HCT116 (cell line): ENCODE measurements around the gene KATNAL2.

ENCODE experiments used
- JUND ChIP-seq: IDR thresholded peaks from 2 replicates; pipeline ENCODE4 v1.6.1; 2012
- POLR2A ChIP-seq: IDR thresholded peaks from 2 replicates; pipeline ENCODE4 v1.7.0; 2011; ENCODE audit warnings: borderline replicate concordance; ENCODE audit not compliant: insufficient read depth, insufficient read length; ENCODE audit errors: extremely low read depth
- POLR2AphosphoS5 ChIP-seq: IDR thresholded peaks from 2 replicates; pipeline ENCODE4 v1.6.1; 2011; ENCODE audit warnings: mild to moderate bottlenecking, low read depth, low read length, moderate library complexity
- RAD21 ChIP-seq: IDR thresholded peaks from 2 replicates; pipeline ENCODE4 v1.6.1; 2012; ENCODE audit warnings: low read depth, mild to moderate bottlenecking
- SP1 ChIP-seq: IDR thresholded peaks from 2 replicates; pipeline ENCODE4 v1.6.1; 2012; ENCODE audit warnings: low read depth
- TCF7L2 ChIP-seq: IDR thresholded peaks from 2 replicates; pipeline ENCODE4 v1.7.0; 2011; ENCODE audit warnings: borderline replicate concordance, inconsistent platforms; ENCODE audit not compliant: insufficient read depth, insufficient read length; ENCODE audit errors: extremely low read depth
- YY1 ChIP-seq: IDR thresholded peaks from 2 replicates; pipeline ENCODE4 v1.6.1; 2011; ENCODE audit warnings: low read length, low read depth, moderate library complexity, mild to moderate bottlenecking; ENCODE audit not compliant: insufficient replicate concordance; ENCODE audit errors: extremely low read depth
- TF ChIP-seq, protein P1 (sequence below): IDR thresholded peaks from 2 replicates; pipeline ENCODE4 v1.6.1; 2012
- TF ChIP-seq, protein P2 (sequence below), 3 experiments: fragments of 200-600 bp in 1 of 3; sonication (generic) in 1 of 3; IDR thresholded peaks in 2 of 3; conservative IDR thresholded peaks in 1 of 3; 2 replicates each; pipeline ENCODE4 v1.5.1; 2012 to 2017; ENCODE audit warnings: low read depth in 2 of 3, low read length in 2 of 3, antibody characterized with exemption in 1 of 3, borderline replicate concordance in 1 of 3, control low read depth in 1 of 3, mild to moderate bottlenecking in 1 of 3, mixed read lengths in 1 of 3, mixed run types in 1 of 3, moderate library complexity in 1 of 3; ENCODE audit not compliant: insufficient read depth in 1 of 3

DNA sequence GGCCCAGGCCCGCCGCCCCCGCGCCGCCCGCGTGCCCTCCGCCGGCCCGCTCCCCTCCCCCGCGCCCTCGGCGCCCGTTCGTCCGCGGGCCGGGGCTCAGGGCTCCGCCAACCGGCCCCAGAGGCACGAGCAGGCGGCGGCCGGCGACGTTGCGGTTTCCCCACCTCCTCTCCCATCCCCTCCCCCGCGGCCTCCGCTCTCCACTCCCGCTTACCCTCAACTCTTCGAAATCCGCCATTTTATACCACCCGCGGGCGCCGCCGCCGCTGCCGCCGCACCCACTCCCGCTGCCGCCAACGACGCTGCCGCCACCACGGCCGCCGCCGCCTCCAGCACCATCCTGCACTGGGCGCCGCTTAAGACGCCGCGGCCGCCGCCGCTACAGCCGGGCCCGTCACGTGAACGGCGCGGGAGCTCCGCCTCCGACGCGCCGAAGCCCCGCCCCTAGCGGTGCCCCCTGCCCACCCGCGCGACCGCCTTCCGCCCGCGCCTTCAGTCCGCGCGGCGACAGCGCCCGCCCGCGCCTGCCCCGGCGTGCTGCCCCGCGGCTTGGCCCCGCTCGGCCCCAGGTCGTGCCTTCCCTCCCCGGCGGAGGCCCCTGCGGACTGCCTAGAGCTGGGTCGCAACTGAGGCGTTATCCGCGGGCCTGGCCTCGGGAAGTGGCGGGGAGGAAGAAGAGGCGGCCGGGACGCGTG lies at the start of gene KATNAL2, which contains the start of gene PIAS2:
- TF ChIP-seq YY1 (peak; percentile 35), JUND (no peak), TCF7L2 (peak; percentile 52), POLR2AphosphoS5 (peak; percentile 85), POLR2A (peak; percentile 78), RAD21 (no peak), SP1 (no peak)
- TF ChIP-seq, protein P1, sequence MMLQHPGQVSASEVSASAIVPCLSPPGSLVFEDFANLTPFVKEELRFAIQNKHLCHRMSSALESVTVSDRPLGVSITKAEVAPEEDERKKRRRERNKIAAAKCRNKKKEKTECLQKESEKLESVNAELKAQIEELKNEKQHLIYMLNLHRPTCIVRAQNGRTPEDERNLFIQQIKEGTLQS = no peak
- TF ChIP-seq, protein P2, sequence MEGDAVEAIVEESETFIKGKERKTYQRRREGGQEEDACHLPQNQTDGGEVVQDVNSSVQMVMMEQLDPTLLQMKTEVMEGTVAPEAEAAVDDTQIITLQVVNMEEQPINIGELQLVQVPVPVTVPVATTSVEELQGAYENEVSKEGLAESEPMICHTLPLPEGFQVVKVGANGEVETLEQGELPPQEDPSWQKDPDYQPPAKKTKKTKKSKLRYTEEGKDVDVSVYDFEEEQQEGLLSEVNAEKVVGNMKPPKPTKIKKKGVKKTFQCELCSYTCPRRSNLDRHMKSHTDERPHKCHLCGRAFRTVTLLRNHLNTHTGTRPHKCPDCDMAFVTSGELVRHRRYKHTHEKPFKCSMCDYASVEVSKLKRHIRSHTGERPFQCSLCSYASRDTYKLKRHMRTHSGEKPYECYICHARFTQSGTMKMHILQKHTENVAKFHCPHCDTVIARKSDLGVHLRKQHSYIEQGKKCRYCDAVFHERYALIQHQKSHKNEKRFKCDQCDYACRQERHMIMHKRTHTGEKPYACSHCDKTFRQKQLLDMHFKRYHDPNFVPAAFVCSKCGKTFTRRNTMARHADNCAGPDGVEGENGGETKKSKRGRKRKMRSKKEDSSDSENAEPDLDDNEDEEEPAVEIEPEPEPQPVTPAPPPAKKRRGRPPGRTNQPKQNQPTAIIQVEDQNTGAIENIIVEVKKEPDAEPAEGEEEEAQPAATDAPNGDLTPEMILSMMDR (IDR thresholded peaks at IDR 0.05 in 2 of 3, conservative IDR thresholded peaks at IDR 0.05 in 1 of 3; ENCODE audit: borderline replicate concordance in 1 of 3, insufficient read depth in 1 of 3, low read depth in 2 of 3, low read length in 2 of 3) = no peak
